Peyer's patch (tissue), 4 donors: Measurements from ENCODE around the gene MC2R.

ENCODE experiments used
- CTCF ChIP-seq, 6 experiments: fragments of 450-650 bp in 4 of 6; fragments of 200-600 bp in 2 of 6; sonication (generic) in 1 of 6; IDR thresholded peaks; one replicate each; pipeline ENCODE4 v1.5.1; 2017 to 2019; ENCODE audit warnings: antibody characterized with exemption in 6 of 6, mild to moderate bottlenecking in 3 of 6, moderate library complexity in 1 of 6
- POLR2A ChIP-seq, 2 donors: fragments of 450-650 bp; IDR thresholded peaks; one replicate each; pipeline ENCODE4 v1.5.1; 2017; ENCODE audit warnings: antibody characterized with exemption in 2 of 2, mild to moderate bottlenecking in 2 of 2, moderate library complexity in 2 of 2

- no peak for TF ChIP-seq POLR2A (IDR thresholded peaks at IDR 0.05)
- TF ChIP-seq CTCF (IDR thresholded peaks at IDR 0.05), result no peak
Measured at GRCh38 chr18:13934676-13935075, 19.3 kb upstream of the MC2R start.
